ENCODE data around the gene ZNF638. TPM values are rescaled to one million over a fixed set of nuclear protein-coding genes. Genes with fewer than 3 reads are reported as not detected.

The ZNF638 gene
- total RNA-seq, 2 donors from 2014 or later: 196 to 208 TPM

DNA sequence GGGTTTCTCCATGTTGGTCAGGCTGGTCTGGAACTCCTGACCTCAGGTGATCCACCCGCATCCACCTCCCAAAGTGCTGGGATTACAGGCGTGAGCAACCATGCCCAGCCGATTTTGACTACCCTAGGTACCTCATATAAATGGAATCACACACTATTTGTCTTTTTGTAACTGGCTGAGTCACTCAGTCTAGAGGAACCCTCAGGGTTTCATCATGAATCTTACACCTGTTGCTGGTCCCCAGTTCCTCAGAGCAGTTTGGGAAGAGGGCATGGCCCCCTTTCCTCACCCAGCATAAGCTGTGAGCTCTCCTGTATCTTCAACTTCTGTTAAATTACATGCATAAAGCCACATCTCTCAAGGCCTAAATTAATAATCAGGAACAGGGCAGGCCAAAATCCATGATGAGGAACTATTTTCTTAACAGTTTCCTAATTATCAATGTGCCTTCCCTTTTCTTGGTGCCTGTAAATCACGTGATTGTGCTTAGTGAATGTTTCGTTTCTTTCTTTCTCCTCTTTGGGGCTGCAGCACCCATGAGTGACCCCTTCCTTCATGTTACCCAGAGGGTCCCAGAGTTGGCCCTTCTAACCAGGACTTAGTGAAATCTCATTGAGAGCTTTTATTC is 142.6 kb downstream of the ZNF638 start:
- WGBS, 2 experiments (ENCODE audit: insufficient coverage in 1 of 2, insufficient read length in 1 of 2): 72 to 98% methylated on average over 2 to 5 of the region's 5 CpGs
- H3K4me1 Mint-ChIP-seq: peaks cover 3% of the 10 kb centered on the region
- H3K9me3 ChIP-seq (ENCODE audit: control insufficient read depth, low read length): no peaks in the 10 kb centered on the region

DNA sequence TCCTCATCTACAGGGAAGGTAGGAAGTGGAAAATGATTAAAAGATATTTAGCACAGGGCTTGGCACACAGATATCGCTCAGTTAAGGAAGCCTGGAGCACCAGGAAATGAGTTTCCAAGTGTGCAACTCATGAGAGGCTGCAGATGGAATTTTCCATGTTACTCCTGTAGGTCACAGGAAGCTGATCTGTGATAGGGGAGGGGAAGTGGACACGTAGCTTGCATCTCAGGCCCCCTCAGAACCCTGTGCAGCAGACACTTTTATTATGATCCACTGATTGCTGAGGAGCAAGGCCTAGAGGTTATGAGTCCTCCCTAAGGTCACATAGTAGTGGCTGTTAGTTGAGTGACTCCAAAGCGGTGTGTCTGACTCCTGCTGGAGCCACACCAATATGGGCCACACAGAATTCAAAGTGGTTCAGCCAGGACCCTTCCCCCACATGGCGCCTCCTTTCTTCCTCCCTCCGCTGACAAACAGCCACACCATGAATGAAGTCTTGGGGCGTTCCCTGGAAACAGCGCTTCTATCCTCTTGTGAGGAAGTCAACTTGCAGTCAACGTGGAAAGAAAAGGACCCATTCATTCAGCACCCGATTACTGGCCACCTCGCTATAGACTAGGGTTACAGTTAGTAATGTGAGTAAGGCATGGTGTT is 143.3 kb downstream of the ZNF638 start:
- DNase-seq: no peak
- peaks cover 12% of the 10 kb centered on the region for H3K27me3 Mint-ChIP-seq (ENCODE audit: insufficient read depth)
- TF ChIP-seq, protein P1, sequence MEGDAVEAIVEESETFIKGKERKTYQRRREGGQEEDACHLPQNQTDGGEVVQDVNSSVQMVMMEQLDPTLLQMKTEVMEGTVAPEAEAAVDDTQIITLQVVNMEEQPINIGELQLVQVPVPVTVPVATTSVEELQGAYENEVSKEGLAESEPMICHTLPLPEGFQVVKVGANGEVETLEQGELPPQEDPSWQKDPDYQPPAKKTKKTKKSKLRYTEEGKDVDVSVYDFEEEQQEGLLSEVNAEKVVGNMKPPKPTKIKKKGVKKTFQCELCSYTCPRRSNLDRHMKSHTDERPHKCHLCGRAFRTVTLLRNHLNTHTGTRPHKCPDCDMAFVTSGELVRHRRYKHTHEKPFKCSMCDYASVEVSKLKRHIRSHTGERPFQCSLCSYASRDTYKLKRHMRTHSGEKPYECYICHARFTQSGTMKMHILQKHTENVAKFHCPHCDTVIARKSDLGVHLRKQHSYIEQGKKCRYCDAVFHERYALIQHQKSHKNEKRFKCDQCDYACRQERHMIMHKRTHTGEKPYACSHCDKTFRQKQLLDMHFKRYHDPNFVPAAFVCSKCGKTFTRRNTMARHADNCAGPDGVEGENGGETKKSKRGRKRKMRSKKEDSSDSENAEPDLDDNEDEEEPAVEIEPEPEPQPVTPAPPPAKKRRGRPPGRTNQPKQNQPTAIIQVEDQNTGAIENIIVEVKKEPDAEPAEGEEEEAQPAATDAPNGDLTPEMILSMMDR (conservative IDR thresholded peaks at IDR 0.05): no peak
- no peaks in the 10 kb centered on the region for H3K9me3 Mint-ChIP-seq
- Histone ChIP-seq H3K4me1 (ENCODE audit: control insufficient read depth, insufficient read depth, low read length) (no peaks in the 10 kb centered on the region), H3K4me3 (ENCODE audit: low read length) (no peak overlapping the region), H3K36me3 (ENCODE audit: control insufficient read depth, insufficient read depth, low read length) (no peaks in the 10 kb centered on the region), H3K27me3 (ENCODE audit: control insufficient read depth, insufficient read depth, low read length, poor library complexity, severe bottlenecking) (peaks cover 2% of the 10 kb centered on the region), H3K9me3 (ENCODE audit: control insufficient read depth, low read length) (no peaks in the 10 kb centered on the region), H3K27ac (ENCODE audit: low read depth, low read length) (no peak overlapping the region), H3K9ac (ENCODE audit: extremely low read depth, low read length, poor library complexity, severe bottlenecking) (no peak overlapping the region)
- H3K4me1 Mint-ChIP-seq: peaks cover 3% of the 10 kb centered on the region
- no peak overlapping the region for H3K4me3 Mint-ChIP-seq
- no peak overlapping the region for H3K27ac Mint-ChIP-seq
- no peaks in the 10 kb centered on the region for H3K36me3 Mint-ChIP-seq (ENCODE audit: low read depth)
- WGBS, 2 experiments (ENCODE audit: insufficient coverage in 1 of 2, insufficient read length in 1 of 2): 90 to 92% methylated on average over 6 to 10 of the region's 10 CpGs

More for the DNA sequence above, 142.6 kb downstream of the ZNF638 start:
- peaks cover 16% of the 10 kb centered on the region for H3K27me3 Mint-ChIP-seq (ENCODE audit: insufficient read depth)
- Histone ChIP-seq H3K36me3 (ENCODE audit: control insufficient read depth, insufficient read depth, low read length) (no peaks in the 10 kb centered on the region), H3K9ac (ENCODE audit: extremely low read depth, low read length, poor library complexity, severe bottlenecking) (no peak overlapping the region), H3K4me3 (ENCODE audit: low read length) (no peak overlapping the region), H3K27me3 (ENCODE audit: control insufficient read depth, insufficient read depth, low read length, poor library complexity, severe bottlenecking) (peaks cover 9% of the 10 kb centered on the region), H3K27ac (ENCODE audit: low read depth, low read length) (no peak overlapping the region), H3K4me1 (ENCODE audit: control insufficient read depth, insufficient read depth, low read length) (no peaks in the 10 kb centered on the region)
- H3K4me3 Mint-ChIP-seq: no peak overlapping the region
- no peak for DNase-seq
- H3K27ac Mint-ChIP-seq: no peak overlapping the region
- no peaks in the 10 kb centered on the region for H3K9me3 Mint-ChIP-seq
- H3K36me3 Mint-ChIP-seq (ENCODE audit: low read depth): no peaks in the 10 kb centered on the region
- TF ChIP-seq, protein P1 (conservative IDR thresholded peaks at IDR 0.05): no peak

DNA sequence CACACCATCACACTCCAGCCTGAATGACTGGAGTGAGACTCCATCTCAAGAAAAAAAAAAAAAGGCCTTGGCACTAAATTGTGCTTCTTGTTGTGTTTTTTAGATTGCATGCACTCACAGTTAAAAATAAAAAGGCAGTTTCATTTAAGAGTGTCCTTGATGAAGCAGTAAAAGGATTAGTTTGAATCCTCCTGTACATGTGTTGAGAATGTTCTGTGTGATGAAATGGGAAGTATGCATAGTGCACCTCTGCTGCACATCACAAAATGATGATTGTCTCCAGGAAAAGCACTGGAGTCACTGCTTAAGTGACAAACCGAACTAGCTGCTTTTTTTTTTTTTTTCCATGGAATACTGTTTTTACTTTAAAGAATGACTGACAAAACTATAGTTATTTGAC is 144.9 kb downstream of the ZNF638 start:
- 83 to 100% methylated on average over 1 of the region's 1 CpG for WGBS, 2 experiments (ENCODE audit: insufficient coverage in 1 of 2, insufficient read length in 1 of 2)
- Histone ChIP-seq H3K4me3 (ENCODE audit: low read length) (no peak overlapping the region), H3K9me3 (ENCODE audit: control insufficient read depth, low read length) (no peaks in the 10 kb centered on the region), H3K9ac (ENCODE audit: extremely low read depth, low read length, poor library complexity, severe bottlenecking) (no peak overlapping the region), H3K4me1 (ENCODE audit: control insufficient read depth, insufficient read depth, low read length) (no peaks in the 10 kb centered on the region), H3K27ac (ENCODE audit: low read depth, low read length) (no peak overlapping the region), H3K27me3 (ENCODE audit: control insufficient read depth, insufficient read depth, low read length, poor library complexity, severe bottlenecking) (no peaks in the 10 kb centered on the region), H3K36me3 (ENCODE audit: control insufficient read depth, insufficient read depth, low read length) (no peaks in the 10 kb centered on the region)
- Mint-ChIP-seq H3K4me1 (peaks cover 3% of the 10 kb centered on the region), H3K27me3 (ENCODE audit: insufficient read depth) (peaks cover 8% of the 10 kb centered on the region), H3K9me3 (no peaks in the 10 kb centered on the region), H3K27ac (no peak overlapping the region), H3K36me3 (ENCODE audit: low read depth) (no peaks in the 10 kb centered on the region), H3K4me3 (no peak overlapping the region)
- TF ChIP-seq, protein P1 (conservative IDR thresholded peaks at IDR 0.05): no peak
- DNase-seq: no peak
